Astrocyte of the cerebellum (primary cell): ENCODE measurements around the gene CLMN.
"Not testable (repeated sequence)": the region's sequence is repeated elsewhere in the genome, so short reads cannot be mapped to it uniquely, and the experiment has no call there.

Experiments used
- DNase-seq: peaks from one replicate; pipeline ENCODE4 v3.0.0-alpha.2; 2011; ENCODE audit warnings: low read depth
- H3K4me3 ChIP-seq: 2 replicates; pipeline ENCODE4 v1.5.1; 2011; ENCODE audit warnings: mild to moderate bottlenecking, low read depth, low read length, moderate library complexity
- in situ Hi-C: cut with HindIII; loops from 2 replicates; pipeline ENCODE4 v1.10.0; 2017; ENCODE audit warnings: low sequenced_read_pairs
- TF ChIP-seq, protein P1 (sequence below): IDR thresholded peaks from 2 replicates; pipeline ENCODE4 v1.5.1; 2012; ENCODE audit warnings: low read length, low read depth, moderate library complexity, mild to moderate bottlenecking; ENCODE audit errors: missing control alignments

The CLMN gene

DNA sequence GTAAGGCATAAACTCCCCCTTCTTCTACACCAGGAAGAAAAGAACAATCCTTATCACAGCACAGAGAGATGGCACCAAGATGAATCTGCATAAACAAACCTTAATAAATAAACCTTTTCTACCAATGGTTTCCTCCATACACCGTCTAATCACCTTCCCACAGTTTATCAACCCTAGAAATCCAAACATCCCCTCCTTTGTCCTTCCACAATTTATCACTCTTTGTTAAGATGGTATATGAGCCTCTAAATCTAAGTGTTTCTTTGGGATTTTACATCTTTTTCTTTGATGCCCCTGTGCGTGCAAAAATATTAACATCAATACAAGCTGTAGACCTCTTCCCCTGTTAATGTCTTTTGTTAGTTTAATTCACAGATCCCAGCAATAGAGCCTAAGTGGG, 174.9 kb downstream of the CLMN start:
- no peak for DNase-seq
- no peak overlapping the region for H3K4me3 ChIP-seq
- in situ Hi-C loops: no loop called here
- TF ChIP-seq, protein P1, sequence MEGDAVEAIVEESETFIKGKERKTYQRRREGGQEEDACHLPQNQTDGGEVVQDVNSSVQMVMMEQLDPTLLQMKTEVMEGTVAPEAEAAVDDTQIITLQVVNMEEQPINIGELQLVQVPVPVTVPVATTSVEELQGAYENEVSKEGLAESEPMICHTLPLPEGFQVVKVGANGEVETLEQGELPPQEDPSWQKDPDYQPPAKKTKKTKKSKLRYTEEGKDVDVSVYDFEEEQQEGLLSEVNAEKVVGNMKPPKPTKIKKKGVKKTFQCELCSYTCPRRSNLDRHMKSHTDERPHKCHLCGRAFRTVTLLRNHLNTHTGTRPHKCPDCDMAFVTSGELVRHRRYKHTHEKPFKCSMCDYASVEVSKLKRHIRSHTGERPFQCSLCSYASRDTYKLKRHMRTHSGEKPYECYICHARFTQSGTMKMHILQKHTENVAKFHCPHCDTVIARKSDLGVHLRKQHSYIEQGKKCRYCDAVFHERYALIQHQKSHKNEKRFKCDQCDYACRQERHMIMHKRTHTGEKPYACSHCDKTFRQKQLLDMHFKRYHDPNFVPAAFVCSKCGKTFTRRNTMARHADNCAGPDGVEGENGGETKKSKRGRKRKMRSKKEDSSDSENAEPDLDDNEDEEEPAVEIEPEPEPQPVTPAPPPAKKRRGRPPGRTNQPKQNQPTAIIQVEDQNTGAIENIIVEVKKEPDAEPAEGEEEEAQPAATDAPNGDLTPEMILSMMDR: no peak

DNA sequence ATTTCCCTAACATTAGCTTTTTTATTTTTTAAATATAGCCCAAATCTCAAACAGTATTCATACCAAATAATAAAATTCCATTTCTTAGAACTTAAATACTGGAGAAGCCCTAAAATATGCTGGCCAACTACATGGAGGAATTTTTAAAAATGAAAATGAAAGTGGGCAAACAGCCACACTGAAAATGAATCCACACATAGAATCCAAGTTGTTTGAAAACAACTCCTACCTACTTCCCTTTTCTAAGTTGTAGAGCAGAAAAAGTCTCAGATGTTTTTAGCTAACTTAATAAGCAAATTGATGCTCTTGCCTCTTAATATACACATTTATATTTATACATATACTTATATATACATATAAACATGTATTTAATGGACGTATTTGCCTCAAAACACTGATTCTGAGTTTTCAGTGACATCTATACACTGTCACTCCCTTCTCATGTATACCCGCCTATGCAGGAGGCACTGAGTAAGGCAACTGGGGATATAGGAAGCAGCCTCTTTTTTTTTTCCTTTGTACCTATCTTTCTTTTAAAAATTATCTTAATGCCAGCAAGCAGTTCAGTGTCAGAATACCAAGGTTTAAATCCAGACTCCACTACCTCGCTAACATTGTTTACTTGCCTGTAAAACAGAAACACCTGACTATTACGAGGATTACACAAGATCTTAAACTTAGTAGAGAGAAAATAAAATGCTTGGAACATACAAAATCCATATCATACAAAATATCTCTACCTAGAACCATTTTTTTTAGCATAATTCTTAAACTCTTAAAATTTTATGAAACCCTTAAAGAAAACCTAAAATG, 175.7 kb downstream of the CLMN start:
- H3K4me3 ChIP-seq: no peak overlapping the region
- DNase-seq: no peak
- in situ Hi-C loops: no loop called here
- TF ChIP-seq, protein P1: no peak

DNA sequence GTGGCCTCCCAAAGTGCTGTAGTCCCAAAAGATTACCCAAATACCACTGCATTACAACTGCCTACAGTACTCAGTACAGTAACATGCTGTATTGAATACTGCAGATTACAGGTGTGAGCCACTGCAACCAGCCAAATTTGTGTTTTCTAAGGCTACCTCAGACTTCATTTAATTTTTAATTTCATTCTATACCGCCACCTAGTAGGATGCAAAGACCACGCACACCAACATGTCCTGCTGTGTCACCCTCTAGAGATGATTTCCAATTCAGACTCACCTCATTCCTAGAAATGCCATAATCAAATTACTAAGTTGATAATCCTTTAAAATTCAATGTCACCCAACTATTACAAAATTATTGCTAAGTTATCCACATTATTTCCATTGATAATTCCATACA, 177.5 kb downstream of the CLMN start:
- H3K4me3 ChIP-seq: no peak overlapping the region
- TF ChIP-seq, protein P1: no peak
- DNase-seq: no peak
- in situ Hi-C loops: no loop called here

DNA sequence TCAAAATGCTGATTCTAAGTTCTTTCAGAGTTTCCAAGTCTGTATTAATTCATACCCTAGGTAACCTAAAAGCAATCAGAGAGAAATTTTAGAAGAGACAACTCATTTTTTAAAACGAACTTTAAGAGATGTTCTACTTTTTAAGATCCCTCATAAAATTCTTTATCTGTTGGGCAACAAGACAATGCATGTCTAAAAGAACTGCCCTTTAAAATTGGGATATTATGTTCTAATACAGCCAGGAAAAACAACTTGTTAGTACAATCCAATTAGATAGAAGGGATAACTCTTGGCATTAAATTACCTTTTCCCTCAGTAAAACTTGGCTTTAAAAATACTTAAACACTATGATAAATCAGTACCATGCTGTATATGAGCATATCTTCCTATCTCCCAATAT, 178.0 kb downstream of the CLMN start:
- in situ Hi-C loops: no loop called here
- TF ChIP-seq, protein P1: no peak
- no peak for DNase-seq

DNA sequence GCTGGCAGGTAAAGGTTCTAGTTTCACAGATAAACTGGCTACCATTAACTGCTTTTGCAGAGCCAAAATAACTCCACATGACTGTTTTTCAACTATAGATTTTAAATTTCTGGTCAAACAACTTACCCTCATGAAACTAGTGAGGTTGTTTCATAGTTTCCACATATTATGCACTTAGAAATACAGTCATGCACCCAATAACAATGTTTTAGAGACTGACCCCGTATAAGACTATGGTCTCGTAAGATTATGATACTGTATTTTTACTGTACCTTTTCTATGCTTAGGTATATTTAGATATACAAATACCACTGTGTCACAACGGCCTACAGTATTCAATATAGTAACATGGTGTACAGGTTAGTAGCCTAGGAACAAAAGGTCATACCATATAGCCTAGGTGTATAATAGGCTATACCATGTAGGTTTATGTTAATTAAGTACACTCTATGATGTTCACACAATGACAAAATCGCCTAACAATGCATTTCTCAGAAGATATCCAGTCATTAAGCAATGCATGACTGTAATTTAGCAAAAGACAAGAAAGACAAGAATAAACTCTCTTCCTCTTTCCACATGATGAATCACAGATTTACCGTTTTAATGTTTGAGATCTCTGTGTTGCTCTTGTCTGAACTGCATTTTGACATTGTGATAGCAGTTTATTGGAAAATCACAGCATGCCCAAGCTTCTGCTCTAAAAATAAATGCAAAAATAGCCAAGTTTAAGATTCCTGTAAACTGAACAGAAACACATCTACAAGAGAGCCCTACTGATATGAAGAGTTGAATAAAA, 179.4 kb downstream of the CLMN start:
- in situ Hi-C loops: no loop called here
- no peak for DNase-seq
- TF ChIP-seq, protein P1: no peak
- H3K4me3 ChIP-seq: no peak overlapping the region

More for the DNA sequence above, 178.0 kb downstream of the CLMN start:
- no peak overlapping the region for H3K4me3 ChIP-seq

DNA sequence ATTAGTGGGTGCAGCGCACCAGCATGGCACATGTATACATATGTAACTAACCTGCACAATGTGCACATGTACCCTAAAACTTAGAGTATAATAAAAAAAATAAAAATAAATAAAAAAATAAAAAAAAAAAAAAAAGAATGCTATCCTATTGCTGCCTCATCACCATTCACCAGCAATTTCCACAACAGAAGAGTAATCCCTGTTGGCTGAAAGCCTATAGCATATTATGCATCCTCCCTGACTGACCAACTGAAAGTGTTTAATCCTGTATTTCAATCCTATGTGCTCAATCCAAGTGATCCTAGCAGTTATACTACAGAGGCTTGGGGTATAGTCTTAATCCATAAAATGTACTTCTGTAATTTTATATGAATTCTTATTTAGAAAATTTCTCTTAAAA, 180.8 kb downstream of the CLMN start:
- in situ Hi-C loops: no loop called here
- TF ChIP-seq, protein P1: no peak
- H3K4me3 ChIP-seq: no peak overlapping the region
- no peak for DNase-seq

DNA sequence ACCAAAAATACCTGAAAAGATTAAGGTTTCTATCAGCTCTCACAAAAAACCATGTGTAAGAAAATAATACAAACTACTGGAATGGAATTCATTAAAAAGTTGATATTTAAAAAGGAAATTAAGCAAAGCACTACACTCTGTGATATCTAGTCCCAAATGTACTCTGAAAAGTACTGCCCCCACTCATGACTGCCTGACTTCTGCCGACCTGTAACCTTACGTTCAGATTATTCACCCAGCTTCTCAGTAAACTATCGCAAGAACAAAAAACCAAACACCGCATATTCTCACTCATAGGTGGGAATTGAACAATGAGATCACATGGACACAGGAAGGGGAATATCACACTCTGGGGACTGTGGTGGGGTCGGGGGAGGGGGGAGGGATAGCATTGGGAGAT, 181.3 kb downstream of the CLMN start:
- DNase-seq, in situ Hi-C loops, H3K4me3 ChIP-seq: not testable (repeated sequence)
